ENCODE results near the gene ZNF644. TPM values are rescaled to one million over a fixed set of nuclear protein-coding genes. Genes with fewer than 3 reads are reported as not detected.

Gene ZNF644
- total and polyA plus RNA-seq, 2 donors (not counting 1 experiment from before 2014, with no cell fraction given), result 9.6 to 124 TPM

DNA sequence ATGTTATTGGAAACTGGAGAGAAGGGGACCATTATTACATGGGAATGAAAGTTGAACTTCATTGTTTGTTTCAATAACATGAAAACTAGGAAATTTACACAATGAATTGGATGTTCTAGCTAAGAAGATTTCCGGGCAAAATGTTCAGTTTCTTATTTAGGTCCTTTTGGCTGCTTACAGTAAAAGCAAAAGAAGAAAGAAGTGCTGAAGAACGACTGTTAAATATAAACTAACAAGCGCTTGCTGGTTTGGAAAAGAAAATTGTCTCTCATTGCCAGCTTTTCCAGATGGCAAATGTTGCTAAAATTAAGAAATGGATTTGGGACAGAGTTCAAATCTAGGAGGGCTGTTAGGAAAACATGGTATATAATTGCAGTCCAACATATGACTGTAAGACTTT is 139.6 kb downstream of the ZNF644 start:
- Mint-ChIP-seq H3K4me3 (no peak overlapping the region), H3K4me1 (no peaks in the 10 kb centered on the region), H3K27me3 (peaks cover under 1% of the 10 kb centered on the region), H3K9me3 (ENCODE audit: insufficient read depth) (peaks cover 19% of the 10 kb centered on the region), H3K27ac (no peak overlapping the region)
- Histone ChIP-seq H2AFZ (ENCODE audit: insufficient read depth, low read depth, low read length, poor library complexity, severe bottlenecking) (no peak overlapping the region), H3K27ac (ENCODE audit: low read length in 2 of 2) (no peak overlapping the region), H4K20me1 (ENCODE audit: control insufficient read depth, insufficient read depth, low read length, poor library complexity, severe bottlenecking) (no peaks in the 10 kb centered on the region), H3K9ac (ENCODE audit: low read length) (no peak overlapping the region), H3K9me3 (ENCODE audit: control extremely low read depth in 1 of 3, control insufficient read depth in 2 of 3, insufficient read depth in 1 of 3, low read length in 2 of 3) (peaks cover 7 to 40% (median 13%) of the 10 kb centered on the region in 3 donors), H3K36me3 (replicated peaks in 1 of 2; ENCODE audit: control extremely low read depth in 1 of 2, control insufficient read depth in 1 of 2, extremely low read depth in 1 of 2, insufficient read depth in 2 of 2, low read length in 1 of 2) (no peaks in the 10 kb centered on the region), H3K4me2 (replicated peaks; ENCODE audit: low read depth, low read length, poor library complexity, severe bottlenecking) (no peak overlapping the region), H3K4me1 (ENCODE audit: control insufficient read depth in 2 of 2, insufficient read depth in 2 of 2, low read length in 2 of 2) (no peaks in the 10 kb centered on the region), H3K27me3 (replicated peaks in 1 of 4; ENCODE audit: control extremely low read depth in 1 of 4, control insufficient read depth in 3 of 4, insufficient read depth in 4 of 4, low read length in 3 of 4) (no peaks in the 10 kb centered on the region), H3K79me2 (ENCODE audit: control insufficient read depth, insufficient read depth, low read length) (no peaks in the 10 kb centered on the region), H3K4me3 (ENCODE audit: control extremely low read depth in 1 of 5, extremely low read depth in 1 of 5, insufficient read depth in 1 of 5, low read depth in 2 of 5, low read length in 4 of 5) (no peak overlapping the region)
- intact Hi-C loops (cut with micrococcal nuclease), result no loop called here
- WGBS (ENCODE audit: insufficient coverage), result 56% methylated on average over 3 of the region's 3 CpGs
- ATAC-seq (ENCODE audit: low read depth), result no peak
- TF ChIP-seq, protein P1, sequence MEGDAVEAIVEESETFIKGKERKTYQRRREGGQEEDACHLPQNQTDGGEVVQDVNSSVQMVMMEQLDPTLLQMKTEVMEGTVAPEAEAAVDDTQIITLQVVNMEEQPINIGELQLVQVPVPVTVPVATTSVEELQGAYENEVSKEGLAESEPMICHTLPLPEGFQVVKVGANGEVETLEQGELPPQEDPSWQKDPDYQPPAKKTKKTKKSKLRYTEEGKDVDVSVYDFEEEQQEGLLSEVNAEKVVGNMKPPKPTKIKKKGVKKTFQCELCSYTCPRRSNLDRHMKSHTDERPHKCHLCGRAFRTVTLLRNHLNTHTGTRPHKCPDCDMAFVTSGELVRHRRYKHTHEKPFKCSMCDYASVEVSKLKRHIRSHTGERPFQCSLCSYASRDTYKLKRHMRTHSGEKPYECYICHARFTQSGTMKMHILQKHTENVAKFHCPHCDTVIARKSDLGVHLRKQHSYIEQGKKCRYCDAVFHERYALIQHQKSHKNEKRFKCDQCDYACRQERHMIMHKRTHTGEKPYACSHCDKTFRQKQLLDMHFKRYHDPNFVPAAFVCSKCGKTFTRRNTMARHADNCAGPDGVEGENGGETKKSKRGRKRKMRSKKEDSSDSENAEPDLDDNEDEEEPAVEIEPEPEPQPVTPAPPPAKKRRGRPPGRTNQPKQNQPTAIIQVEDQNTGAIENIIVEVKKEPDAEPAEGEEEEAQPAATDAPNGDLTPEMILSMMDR (IDR thresholded peaks at IDR 0.05), result no peak
- TF ChIP-seq EZH2 (IDR thresholded peaks at IDR 0.05; ENCODE audit: borderline replicate concordance, insufficient read depth, low read depth, low read length, poor library complexity, severe bottlenecking), result no peak
- DNase-seq, result no peak
- ChIA-PET POLR2A (no interaction called here), CTCF (no interaction called here)

GRCh38 chr1:90881034-90881433 is 140.8 kb downstream of the ZNF644 start:
- Histone ChIP-seq H3K9me3 (ENCODE audit: control extremely low read depth in 1 of 3, control insufficient read depth in 2 of 3, insufficient read depth in 1 of 3, low read length in 2 of 3) (peaks cover 8 to 40% (median 13%) of the 10 kb centered on the region in 3 donors), H3K27ac (ENCODE audit: low read length in 2 of 2) (no peak overlapping the region), H3K4me2 (replicated peaks; ENCODE audit: low read depth, low read length, poor library complexity, severe bottlenecking) (no peak overlapping the region), H3K9ac (ENCODE audit: low read length) (no peak overlapping the region), H3K4me1 (ENCODE audit: control insufficient read depth in 2 of 2, insufficient read depth in 2 of 2, low read length in 2 of 2) (no peaks in the 10 kb centered on the region), H2AFZ (ENCODE audit: insufficient read depth, low read depth, low read length, poor library complexity, severe bottlenecking) (no peak overlapping the region), H3K36me3 (replicated peaks in 1 of 2; ENCODE audit: control extremely low read depth in 1 of 2, control insufficient read depth in 1 of 2, extremely low read depth in 1 of 2, insufficient read depth in 2 of 2, low read length in 1 of 2) (no peaks in the 10 kb centered on the region), H4K20me1 (ENCODE audit: control insufficient read depth, insufficient read depth, low read length, poor library complexity, severe bottlenecking) (no peaks in the 10 kb centered on the region), H3K27me3 (replicated peaks in 1 of 4; ENCODE audit: control extremely low read depth in 1 of 4, control insufficient read depth in 3 of 4, insufficient read depth in 4 of 4, low read length in 3 of 4) (no peaks in the 10 kb centered on the region), H3K4me3 (ENCODE audit: control extremely low read depth in 1 of 5, extremely low read depth in 1 of 5, insufficient read depth in 1 of 5, low read depth in 2 of 5, low read length in 4 of 5) (no peak overlapping the region), H3K79me2 (ENCODE audit: control insufficient read depth, insufficient read depth, low read length) (no peaks in the 10 kb centered on the region)
- no peak for TF ChIP-seq EZH2 (IDR thresholded peaks at IDR 0.05; ENCODE audit: borderline replicate concordance, insufficient read depth, low read depth, low read length, poor library complexity, severe bottlenecking)
- TF ChIP-seq, protein P1 (IDR thresholded peaks at IDR 0.05), result no peak
- no peaks in the 10 kb centered on the region for H3K4me1 Mint-ChIP-seq
- ChIA-PET POLR2A (no interaction called here), CTCF (no interaction called here)
- no peak overlapping the region for H3K27ac Mint-ChIP-seq
- ATAC-seq (ENCODE audit: low read depth) (no peak), DNase-seq (no peak)
- peaks cover 21% of the 10 kb centered on the region for H3K9me3 Mint-ChIP-seq (ENCODE audit: insufficient read depth)
- H3K4me3 Mint-ChIP-seq, result no peak overlapping the region
- intact Hi-C loops (cut with micrococcal nuclease), result no loop called here
- peaks cover 3% of the 10 kb centered on the region for H3K27me3 Mint-ChIP-seq
